GM10248 (cell line): Measurements from ENCODE around the gene FGF9.
A peak's percentile ranks its signal among the peaks of the same experiment; 100 is the strongest.

Experiments used
- CTCF ChIA-PET: fragments of 300-600 bp; sonication (Branson Sonifier 250); formaldehyde crosslinking; extraction: SDS; loops from one replicate; lab custom pipeline; 2021; ENCODE audit warnings: antibody characterized with exemption; lab: Yijun Ruan, JAX
- POLR2A ChIA-PET: fragments of 350-650 bp; sonication (Branson Sonifier 250); formaldehyde crosslinking; extraction: SDS; loops from one replicate; lab custom pipeline; 2020; ENCODE audit warnings: antibody characterized with exemption; lab: Yijun Ruan, JAX
- DNase-seq: peaks from one replicate; pipeline ENCODE4 v3.0.0; 2012; ENCODE audit errors: extremely low spot score
- TF ChIP-seq, protein P1 (sequence below): IDR thresholded peaks from 2 replicates; pipeline ENCODE4 v1.5.1; 2012; ENCODE audit warnings: mild to moderate bottlenecking, low read depth; ENCODE audit errors: extremely low read depth, missing control alignments, control extremely low read depth

FGF9 gene

DNA sequence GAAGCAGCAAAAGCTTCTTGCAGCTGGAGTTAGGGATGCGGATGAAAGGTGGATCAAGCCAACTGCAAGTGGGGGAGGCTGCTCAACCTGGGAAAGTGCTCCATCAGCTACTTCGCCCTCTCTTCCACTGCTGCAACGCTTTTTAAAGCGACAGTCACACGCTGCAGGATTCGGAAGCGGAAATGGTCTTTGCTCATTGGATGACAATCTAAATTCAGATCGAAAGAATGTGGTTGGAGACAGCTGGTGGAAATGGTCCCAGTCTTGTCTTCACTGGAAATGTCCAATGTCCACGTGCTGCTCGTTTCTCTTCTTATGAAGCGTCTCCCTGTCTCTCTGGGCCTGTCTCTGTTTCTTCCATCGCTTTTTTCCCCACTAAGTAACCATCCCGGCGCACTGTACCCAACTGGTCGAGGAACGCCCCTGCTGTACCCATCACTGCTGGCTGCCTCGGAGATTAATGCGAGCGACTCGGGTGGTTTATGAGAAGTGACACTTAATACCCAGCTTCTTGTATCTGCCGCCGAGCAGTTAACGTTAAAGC is 2.1 kb upstream of the FGF9 start:
- DNase-seq: no peak
- CTCF ChIA-PET: interaction anchor here (1.2 to 4.6 kb wide), 3 partner anchors 13 to 29 kb away, joined by 3 to 27 read pairs (median 3); no protein-coding TSS in a partner anchor
- TF ChIP-seq, protein P1, sequence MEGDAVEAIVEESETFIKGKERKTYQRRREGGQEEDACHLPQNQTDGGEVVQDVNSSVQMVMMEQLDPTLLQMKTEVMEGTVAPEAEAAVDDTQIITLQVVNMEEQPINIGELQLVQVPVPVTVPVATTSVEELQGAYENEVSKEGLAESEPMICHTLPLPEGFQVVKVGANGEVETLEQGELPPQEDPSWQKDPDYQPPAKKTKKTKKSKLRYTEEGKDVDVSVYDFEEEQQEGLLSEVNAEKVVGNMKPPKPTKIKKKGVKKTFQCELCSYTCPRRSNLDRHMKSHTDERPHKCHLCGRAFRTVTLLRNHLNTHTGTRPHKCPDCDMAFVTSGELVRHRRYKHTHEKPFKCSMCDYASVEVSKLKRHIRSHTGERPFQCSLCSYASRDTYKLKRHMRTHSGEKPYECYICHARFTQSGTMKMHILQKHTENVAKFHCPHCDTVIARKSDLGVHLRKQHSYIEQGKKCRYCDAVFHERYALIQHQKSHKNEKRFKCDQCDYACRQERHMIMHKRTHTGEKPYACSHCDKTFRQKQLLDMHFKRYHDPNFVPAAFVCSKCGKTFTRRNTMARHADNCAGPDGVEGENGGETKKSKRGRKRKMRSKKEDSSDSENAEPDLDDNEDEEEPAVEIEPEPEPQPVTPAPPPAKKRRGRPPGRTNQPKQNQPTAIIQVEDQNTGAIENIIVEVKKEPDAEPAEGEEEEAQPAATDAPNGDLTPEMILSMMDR: no peak
- POLR2A ChIA-PET: no interaction called here

DNA sequence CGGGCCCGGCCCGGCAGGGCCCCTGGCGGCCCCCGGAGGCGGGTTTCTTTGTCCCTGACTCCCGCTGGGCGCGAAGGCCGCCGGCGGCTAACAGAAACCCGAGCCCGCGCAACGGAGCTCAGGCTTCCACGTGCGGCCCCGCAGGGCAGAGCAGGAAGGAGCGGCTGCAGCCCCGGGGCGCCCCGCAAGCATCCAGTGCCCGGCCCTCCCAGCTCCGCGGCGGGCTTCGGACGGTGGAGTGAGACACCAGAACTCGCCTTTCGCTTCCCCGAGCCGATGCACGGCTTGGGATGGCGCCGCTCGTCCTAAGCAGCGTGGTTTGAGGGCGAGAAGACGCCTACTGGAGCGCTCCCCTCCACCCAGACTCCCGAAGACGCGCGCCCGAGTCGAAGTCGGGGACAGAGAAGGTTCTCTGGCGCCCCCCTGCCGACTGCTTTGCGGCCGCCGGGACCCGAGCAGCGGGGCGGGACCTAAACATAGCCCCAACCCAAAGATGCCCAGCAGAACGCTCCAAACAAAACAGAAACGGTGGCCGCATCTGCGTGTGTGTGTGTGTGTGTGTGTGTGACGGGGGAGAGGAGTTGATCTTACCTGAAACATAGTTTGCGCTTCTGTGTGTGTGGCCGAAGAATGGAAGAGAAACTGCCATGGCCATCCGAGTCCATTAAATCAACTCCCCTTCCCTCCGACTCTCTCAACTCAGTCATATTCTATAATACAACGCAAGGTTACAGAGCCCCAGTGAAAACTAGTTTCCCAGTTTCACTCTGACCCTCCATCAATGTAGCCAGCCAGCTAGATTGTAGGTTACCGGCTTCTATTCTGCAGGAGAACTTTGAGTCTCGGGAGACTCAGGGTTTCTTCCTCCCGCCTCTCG is 629 bp upstream of the FGF9 start:
- ChIA-PET CTCF (interaction anchor here (0.9 to 4.6 kb wide), 3 partner anchors 12 to 41 kb away, joined by 3 to 27 read pairs (median 3); no protein-coding TSS in a partner anchor), POLR2A (no interaction called here)
- TF ChIP-seq, protein P1: peak; percentile 58
- DNase-seq: peak; percentile 73

DNA sequence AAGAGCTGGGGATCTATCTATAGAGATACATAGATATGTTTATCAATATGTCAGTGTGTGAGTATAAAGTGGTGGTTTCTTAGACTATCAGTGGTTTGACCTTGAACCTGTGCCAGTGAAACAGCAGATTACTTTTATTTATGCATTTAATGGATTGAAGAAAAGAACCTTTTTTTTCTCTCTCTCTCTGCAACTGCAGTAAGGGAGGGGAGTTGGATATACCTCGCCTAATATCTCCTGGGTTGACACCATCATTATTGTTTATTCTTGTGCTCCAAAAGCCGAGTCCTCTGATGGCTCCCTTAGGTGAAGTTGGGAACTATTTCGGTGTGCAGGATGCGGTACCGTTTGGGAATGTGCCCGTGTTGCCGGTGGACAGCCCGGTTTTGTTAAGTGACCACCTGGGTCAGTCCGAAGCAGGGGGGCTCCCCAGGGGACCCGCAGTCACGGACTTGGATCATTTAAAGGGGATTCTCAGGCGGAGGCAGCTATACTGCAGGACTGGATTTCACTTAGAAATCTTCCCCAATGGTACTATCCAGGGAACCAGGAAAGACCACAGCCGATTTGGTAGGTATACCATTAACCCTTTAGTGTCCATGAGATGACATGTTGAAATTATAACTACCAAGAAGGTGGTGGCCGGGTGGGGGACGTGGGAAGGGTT is 880 bp downstream of the FGF9 start:
- POLR2A ChIA-PET: no interaction called here
- TF ChIP-seq, protein P1: no peak
- no peak for DNase-seq
- CTCF ChIA-PET: interaction anchor here (4.6 kb wide), 1 partner anchor 32 kb away, joined by 27 read pairs; no protein-coding TSS in a partner anchor

DNA sequence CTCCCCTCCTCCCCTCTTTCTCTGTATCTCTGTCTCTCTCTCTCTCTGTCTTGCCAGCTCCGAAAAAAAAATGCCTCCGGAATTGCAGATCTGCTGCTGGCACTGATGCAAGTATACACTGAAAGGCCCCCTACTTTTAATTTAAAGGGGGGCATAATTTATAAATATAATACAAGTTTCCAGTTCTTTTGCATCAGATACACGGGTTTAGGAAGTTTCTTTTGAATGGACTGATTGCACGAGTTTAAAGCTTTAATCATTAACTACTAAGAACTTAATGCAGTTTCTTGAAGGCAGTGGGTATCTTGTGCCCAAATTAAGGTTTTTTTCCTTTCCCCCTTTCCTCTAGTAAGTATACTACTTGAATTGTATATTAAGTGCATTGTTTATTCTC is 1.4 kb downstream of the FGF9 start:
- POLR2A ChIA-PET: no interaction called here
- no peak for DNase-seq
- TF ChIP-seq, protein P1: no peak
- CTCF ChIA-PET: no interaction called here

DNA sequence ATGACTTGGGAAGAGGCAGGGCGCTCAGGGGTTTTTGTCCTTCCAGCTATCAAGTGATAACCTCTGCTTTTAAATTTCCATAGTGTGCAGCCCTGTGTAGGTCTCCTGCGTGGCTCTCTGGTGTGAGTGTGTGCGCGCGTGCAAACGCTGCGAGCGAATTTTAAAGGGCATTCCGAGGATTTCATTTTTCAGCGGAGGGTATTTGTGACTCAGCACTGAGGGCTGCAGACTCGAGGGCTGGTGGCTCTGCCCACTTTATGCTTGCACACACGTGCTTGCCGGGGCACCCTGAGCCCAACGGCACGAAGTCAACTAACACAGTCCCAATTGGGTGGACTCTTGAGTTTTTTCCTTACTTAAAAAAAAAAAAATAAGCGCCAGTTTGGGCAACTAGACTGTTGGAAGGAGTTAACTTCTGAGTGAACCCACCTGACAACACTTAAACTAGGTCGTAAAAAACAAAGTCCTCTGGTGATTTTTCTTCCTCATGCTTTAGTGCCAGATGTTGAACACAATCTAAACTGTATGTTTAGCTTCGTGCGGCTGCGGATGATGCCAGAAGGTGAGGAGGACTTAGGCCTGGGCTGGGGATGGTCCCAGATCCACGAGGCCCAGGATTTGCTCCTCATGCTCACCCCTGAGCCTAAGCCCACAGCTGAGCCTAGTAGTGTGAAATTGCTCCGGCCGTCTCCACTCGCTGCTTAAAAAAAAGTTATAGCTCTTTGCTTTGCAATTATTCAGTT is 2.1 kb downstream of the FGF9 start:
- POLR2A ChIA-PET: no interaction called here
- CTCF ChIA-PET: no interaction called here
- TF ChIP-seq, protein P1: no peak
- peak; percentile 14 for DNase-seq

DNA sequence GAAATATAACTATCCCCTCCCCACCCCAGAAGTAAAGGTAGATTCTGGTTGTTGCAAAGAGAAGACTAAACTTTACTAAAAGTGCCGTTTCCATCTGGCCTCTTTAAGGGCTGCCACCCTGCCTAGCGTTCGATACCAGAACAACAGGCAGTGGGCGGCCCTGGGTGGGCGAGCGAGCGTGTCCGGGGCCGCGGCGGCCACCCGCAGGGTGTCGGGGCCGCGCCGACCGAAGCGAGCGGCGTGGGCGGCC is 2.6 kb downstream of the FGF9 start:
- ChIA-PET CTCF (no interaction called here), POLR2A (no interaction called here)
- no peak for DNase-seq
- TF ChIP-seq, protein P1: no peak
